HepG2 (cell line): ENCODE results near the gene ITGA2. TPM values are rescaled to one million over a fixed set of nuclear protein-coding genes. Genes with fewer than 3 reads are reported as not detected.

Experiments
- ATAC-seq: fragments of 200-7000 bp; cut with Tn5 transposase; 3 replicates; pipeline ENCODE4 v1.9.1; 2020; ENCODE audit warnings: mild to moderate bottlenecking, moderate library complexity
- BruUV-seq: library from RNA; stranded (reverse); fragments of 400-500 nt; replicated peaks from 2 replicates; lab custom pipeline; 2021; lab: Mats Ljungman, UMichigan
- CTCF ChIA-PET: fragments of 300-600 bp; formaldehyde crosslinking; extraction: SDS; loops from one replicate; lab custom pipeline; 2021; ENCODE audit warnings: low total read pairs, inconsistent platforms, low intra/inter-chr PET ratio; lab: Yijun Ruan, JAX
- POLR2A ChIA-PET: fragments of 350-600 bp; sonication (Branson Sonifier 250); formaldehyde crosslinking; loops from one replicate; lab custom pipeline; 2020; ENCODE audit warnings: antibody characterized with exemption, inconsistent platforms; lab: Yijun Ruan, JAX
- DNase-seq: peaks from one replicate; pipeline ENCODE4 v3.0.0-alpha.2; 2015; ENCODE audit warnings: low spot score
- FAIRE-seq: peaks from 3 replicates; lab custom pipeline; 2011; peaks lifted over from hg19 to GRCh38; lab: Jason Lieb, UNC
- H2AFZ ChIP-seq: one replicate; pipeline ENCODE4 v1.6.1; 2011; ENCODE audit warnings: low read length, inconsistent platforms
- H3K27ac ChIP-seq: fragments of 300-600 bp; 3 replicates; pipeline ENCODE4 v1.8.0; 2011; ENCODE audit warnings: mixed run types, mild to moderate bottlenecking, mixed read lengths, low read length, inconsistent platforms; ENCODE audit not compliant: insufficient read depth; ENCODE audit errors: extremely low read length
- H3K27me3 ChIP-seq, 2 experiments: fragments of 200-600 bp in 1 of 2; 2 replicates in 1 of 2; 3 replicates in 1 of 2; pipeline versions ENCODE4 v1.6.0 to v1.8.0; 2011; ENCODE audit warnings: low read length in 2 of 2, mild to moderate bottlenecking in 2 of 2, moderate library complexity in 2 of 2, inconsistent platforms in 1 of 2; ENCODE audit not compliant: insufficient read depth in 2 of 2, control insufficient read depth in 1 of 2
- H3K36me3 ChIP-seq, 2 experiments: fragments of 200-600 bp in 1 of 2; replicated peaks in 1 of 2; 2 replicates in 1 of 2; 3 replicates in 1 of 2; pipeline versions ENCODE4 v1.5.1 to v1.8.0; 2011; ENCODE audit warnings: low read length in 2 of 2, inconsistent platforms in 1 of 2; ENCODE audit not compliant: insufficient read depth in 2 of 2, control insufficient read depth in 1 of 2
- H3K4me1 ChIP-seq: 2 replicates; pipeline ENCODE4 v1.5.1; 2012; ENCODE audit warnings: low read length, inconsistent platforms; ENCODE audit not compliant: insufficient read depth
- H3K4me2 ChIP-seq: 2 replicates; pipeline ENCODE4 v1.6.0; 2011; ENCODE audit warnings: low read depth, low read length, inconsistent platforms
- H3K4me3 ChIP-seq, 3 experiments: fragments of 200-600 bp in 1 of 3; sonication (generic), shearing (Covaris generic) in 1 of 3; replicated peaks in 1 of 3; 2 replicates each; pipeline ENCODE4 v1.5.1; 2011 to 2016; ENCODE audit warnings: low read length in 3 of 3, inconsistent platforms in 2 of 3, low read depth in 2 of 3, mild to moderate bottlenecking in 2 of 3, control low read depth in 1 of 3, mixed read lengths in 1 of 3; ENCODE audit not compliant: insufficient read depth in 1 of 3
- H3K79me2 ChIP-seq: one replicate; pipeline ENCODE4 v1.6.1; 2011; ENCODE audit warnings: low read length, inconsistent platforms; ENCODE audit not compliant: insufficient read depth
- H3K9ac ChIP-seq: 2 replicates; pipeline ENCODE4 v1.6.0; 2011; ENCODE audit warnings: mild to moderate bottlenecking, low read depth, low read length, inconsistent platforms; ENCODE audit not compliant: insufficient read depth
- H3K9me3 ChIP-seq: 2 replicates; pipeline ENCODE4 v1.5.1; 2012; ENCODE audit warnings: mild to moderate bottlenecking, low read length
- H4K20me1 ChIP-seq: 2 replicates; pipeline ENCODE4 v1.6.0; 2011; ENCODE audit warnings: inconsistent platforms, mild to moderate bottlenecking, low read length, moderate library complexity; ENCODE audit not compliant: insufficient read depth
- ARID3A ChIP-seq: IDR thresholded peaks from 2 replicates; pipeline ENCODE4 v1.6.1; 2012; ENCODE audit warnings: low read depth, low read length, improper control_type of control experiment
- FOXK1 ChIP-seq: sonication (generic); formaldehyde crosslinking; IDR thresholded peaks from 2 replicates; pipeline ENCODE4 v1.4.0; 2020; ENCODE audit warnings: low read depth, missing genetic modification reagents, borderline replicate concordance
- HOXA5 ChIP-seq: sonication (generic); formaldehyde crosslinking; IDR thresholded peaks from 2 replicates; pipeline ENCODE4 v1.4.0; 2020; ENCODE audit warnings: missing genetic modification reagents
- PBX2 ChIP-seq: IDR thresholded peaks from 2 replicates; pipeline ENCODE4 v1.6.1; 2016; ENCODE audit warnings: control low read depth
- SAP130 ChIP-seq: IDR thresholded peaks from 2 replicates; pipeline ENCODE4 v1.6.1; 2016; ENCODE audit warnings: low read depth
- SNAPC2 ChIP-seq: sonication (generic); formaldehyde crosslinking; IDR thresholded peaks from 2 replicates; pipeline ENCODE4 v1.8.1; 2022; ENCODE audit warnings: mild to moderate bottlenecking, missing genetic modification reagents
- SOX5 ChIP-seq: IDR thresholded peaks from 2 replicates; pipeline ENCODE4 v1.6.1; 2016; ENCODE audit warnings: borderline replicate concordance
- ZNF317 ChIP-seq: sonication (generic); formaldehyde crosslinking; IDR thresholded peaks from 2 replicates; pipeline ENCODE4 v1.5.0; 2020; ENCODE audit warnings: mild to moderate bottlenecking, missing genetic modification reagents
- ZNF609 ChIP-seq: sonication (generic); formaldehyde crosslinking; IDR thresholded peaks from 2 replicates; pipeline ENCODE4 v1.4.0; 2020; ENCODE audit warnings: mild to moderate bottlenecking, missing genetic modification reagents, borderline replicate concordance
- ZNF616 ChIP-seq: sonication (generic); formaldehyde crosslinking; IDR thresholded peaks from 2 replicates; pipeline ENCODE4 v1.5.0; 2020; ENCODE audit warnings: low read depth, mild to moderate bottlenecking, missing genetic modification reagents
- ZSCAN22 ChIP-seq: sonication (generic); formaldehyde crosslinking; IDR thresholded peaks from 2 replicates; pipeline ENCODE4 v1.4.0; 2020; ENCODE audit warnings: mild to moderate bottlenecking, missing genetic modification reagents
- WGBS: methylation state at CpG from one replicate; pipeline ENCODE4 v1.1.6; 2017; ENCODE audit warnings: low lambda C conversion rate; 5-methylcytosine and 5-hydroxymethylcytosine counted together
- in situ Hi-C: cut with HindIII; loops from 2 replicates; pipeline ENCODE4 v1.10.0; 2017; ENCODE audit warnings: low pct_unique_long_range_greater_than_20kb; ENCODE audit not compliant: extremely low pct_ligation_motif_present
- intact Hi-C: fragments of 100-400 bp; cut with micrococcal nuclease; formaldehyde crosslinking; loops from one replicate; pipeline ENCODE4 v1.10.0; 2022; ENCODE audit not compliant: unreplicated experiment
- polyA plus RNA-seq, 8 experiments: library from polyadenylated mRNA; depleted of rRNA in 3 of 8; stranded (reverse) in 7 of 8; unstranded in 1 of 8; fragments of >200 nt; fragmentation: Illumina TruSeq in 4 of 8; extraction: Trizol in 4 of 8; gene quantifications; 2 replicates each; pipeline versions ENCODE4 v1.2.1 to v1.2.3, GENCODE V29; 2011 to 2016; ENCODE audit warnings: low read depth in 4 of 8, missing spikeins in 1 of 8, mixed read lengths in 1 of 8; ENCODE audit not compliant: insufficient read depth in 1 of 8
- total RNA-seq, 5 experiments: library from RNA; depleted of rRNA; stranded (reverse); fragments of >200 nt; fragmentation: Illumina TruSeq; extraction: Trizol; gene quantifications; 2 replicates each; pipeline ENCODE4 v1.2.3, GENCODE V29; 2016; ENCODE audit warnings: low read depth in 1 of 5

Gene ITGA2
- total and polyA plus RNA-seq, 2 of the 13 experiments (the other 11 are each of a cell fraction or from before 2014, with no cell fraction given) = 15.8 to 58.3 TPM

GRCh38 chr5:52997424-52997823 lies 8.3 kb downstream of the ITGA2 start:
- H3K4me1 ChIP-seq = peaks cover 99% of the 10 kb centered on the region
- in situ Hi-C loops = no loop called here
- intact Hi-C loops = loop anchor here (2.0 kb wide), 1 partner anchor 33 kb away; no protein-coding TSS in a partner anchor
- no peaks in the 10 kb centered on the region for H3K9me3 ChIP-seq
- no TSS peak for BruUV-seq
- H3K79me2 ChIP-seq = peaks cover 97% of the 10 kb centered on the region
- ChIA-PET POLR2A (interaction anchor here (0.9 to 2.5 kb wide), 7 partner anchors 8 to 112 kb away, joined by 3 to 14 read pairs (median 4); partner anchors contain the start of genes ITGA2 and MOCS2), CTCF (no interaction called here)
- peak overlapping the region; percentile 82 for H3K27ac ChIP-seq
- ATAC-seq = peak; percentile 96
- peak overlapping the region; percentile 69 for H3K9ac ChIP-seq
- peak overlapping the region in 2 of 3 experiments; percentile 30 to 47; a peak in 3 of 6 replicates for H3K4me3 ChIP-seq
- H3K36me3 ChIP-seq = peaks cover 0 to 33% of the 10 kb centered on the region in 2 experiments; a peak in 4 of 5 replicates
- DNase-seq = peak; percentile 98
- WGBS = 0% methylated on average over 6 of the region's 6 CpGs
- H4K20me1 ChIP-seq = peaks cover 5% of the 10 kb centered on the region; the same call in 1 of the 2 replicates
- peak; percentile 94 for FAIRE-seq
- no peak overlapping the region for H2AFZ ChIP-seq
- peak overlapping the region; percentile 80 for H3K4me2 ChIP-seq
- H3K27me3 ChIP-seq = no peaks in the 10 kb centered on the region
- TF ChIP-seq SNAPC2 (CRISPR knock-in tag) (no peak), ZNF317 (CRISPR knock-in tag) (0 out of 2 replicates have a peak, but pooled peaks have one; percentile 14), ZNF616 (CRISPR knock-in tag) (no peak), ARID3A (peak; percentile 81), SAP130 (CRISPR knock-in tag) (peak; percentile 91), PBX2 (CRISPR knock-in tag) (no peak), ZNF609 (CRISPR knock-in tag) (peak; percentile 35; the same call in 1 of the 2 replicates), ZSCAN22 (CRISPR knock-in tag) (no peak), SOX5 (CRISPR knock-in tag) (peak; percentile 93), FOXK1 (CRISPR knock-in tag) (peak; percentile 54; the same call in 1 of the 2 replicates), HOXA5 (CRISPR knock-in tag) (no peak)
